RWPE1 (cell line): ENCODE data around the gene SFRP2.

Experiments used
- CTCF ChIA-PET: fragments of 350-600 bp; sonication (Branson Sonifier 250); formaldehyde crosslinking; extraction: SDS; loops from one replicate; lab custom pipeline; 2021; lab: Yijun Ruan, JAX
- POLR2A ChIA-PET: fragments of 400-600 bp; formaldehyde crosslinking; extraction: SDS; loops from one replicate; lab custom pipeline; 2020; ENCODE audit warnings: antibody characterized with exemption; ENCODE audit not compliant: low non-redundant PET; lab: Yijun Ruan, JAX
- DNase-seq: peaks from one replicate; pipeline ENCODE4 v3.0.0; 2012; ENCODE audit warnings: low spot score
- H3K27ac ChIP-seq: fragments of 450-650 bp; 2 replicates; pipeline ENCODE4 v1.5.1; 2017
- CTCF ChIP-seq: fragments of 450-650 bp; conservative IDR thresholded peaks from 2 replicates; pipeline ENCODE4 v1.5.1; 2017; ENCODE audit warnings: low read depth, mild to moderate bottlenecking

The SFRP2 gene, protein sequence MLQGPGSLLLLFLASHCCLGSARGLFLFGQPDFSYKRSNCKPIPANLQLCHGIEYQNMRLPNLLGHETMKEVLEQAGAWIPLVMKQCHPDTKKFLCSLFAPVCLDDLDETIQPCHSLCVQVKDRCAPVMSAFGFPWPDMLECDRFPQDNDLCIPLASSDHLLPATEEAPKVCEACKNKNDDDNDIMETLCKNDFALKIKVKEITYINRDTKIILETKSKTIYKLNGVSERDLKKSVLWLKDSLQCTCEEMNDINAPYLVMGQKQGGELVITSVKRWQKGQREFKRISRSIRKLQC

DNA sequence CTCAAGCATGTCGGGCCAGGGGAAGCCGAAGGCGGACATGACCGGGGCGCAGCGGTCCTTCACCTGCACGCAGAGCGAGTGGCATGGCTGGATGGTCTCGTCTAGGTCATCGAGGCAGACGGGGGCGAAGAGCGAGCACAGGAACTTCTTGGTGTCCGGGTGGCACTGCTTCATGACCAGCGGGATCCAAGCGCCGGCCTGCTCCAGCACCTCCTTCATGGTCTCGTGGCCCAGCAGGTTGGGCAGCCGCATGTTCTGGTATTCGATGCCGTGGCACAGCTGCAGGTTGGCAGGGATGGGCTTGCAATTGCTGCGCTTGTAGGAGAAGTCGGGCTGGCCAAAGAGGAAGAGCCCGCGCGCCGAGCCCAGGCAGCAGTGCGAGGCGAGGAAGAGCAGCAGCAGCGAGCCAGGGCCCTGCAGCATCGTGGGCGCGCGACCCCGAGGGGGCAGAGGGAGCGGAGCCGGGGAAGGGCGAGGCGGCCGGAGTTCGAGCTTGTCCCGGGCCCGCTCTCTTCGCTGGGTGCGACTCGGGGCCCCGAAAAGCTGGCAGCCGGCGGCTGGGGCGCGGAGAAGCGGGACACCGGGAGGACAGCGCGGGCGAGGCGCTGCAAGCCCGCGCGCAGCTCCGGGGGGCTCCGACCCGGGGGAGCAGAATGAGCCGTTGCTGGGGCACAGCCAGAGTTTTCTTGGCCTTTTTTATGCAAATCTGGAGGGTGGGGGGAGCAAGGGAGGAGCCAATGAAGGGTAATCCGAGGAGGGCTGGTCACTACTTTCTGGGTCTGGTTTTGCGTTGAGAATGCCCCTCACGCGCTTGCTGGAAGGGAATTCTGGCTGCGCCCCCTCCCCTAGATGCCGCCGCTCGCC, at the start of gene SFRP2:
Gene SFRP2, minus strand, starts transcription at position 671 of the 864 bp plus-strand sequence. Its CDS starts 248 bp downstream, at position 423.
- no peak within 1 kb of the TSS for H3K27ac ChIP-seq
- POLR2A ChIA-PET: no interaction called here
- CTCF ChIA-PET: no interaction called here
- no peak for TF ChIP-seq CTCF
- no peak for DNase-seq

DNA sequence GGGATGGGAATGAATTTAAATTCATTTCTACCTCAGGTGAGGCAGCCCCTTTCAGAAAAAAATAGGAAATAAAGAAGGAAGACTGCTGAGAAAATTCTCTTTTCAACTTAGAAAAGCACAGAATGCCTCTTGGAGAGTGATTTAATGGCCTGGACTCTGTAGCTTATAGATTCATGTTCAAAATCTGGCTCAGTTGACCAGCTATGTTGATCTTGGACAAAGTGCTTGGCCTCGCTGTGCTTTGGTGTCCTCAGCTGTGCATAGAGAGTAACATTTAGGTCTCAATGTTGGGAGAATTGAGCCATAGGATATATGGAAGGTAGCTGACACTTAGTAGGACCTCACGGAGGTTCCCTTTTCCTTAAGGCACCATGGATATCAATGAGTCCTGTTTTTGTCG, 49.7 kb upstream of the SFRP2 start:
- H3K27ac ChIP-seq: no peak overlapping the region
- no peak for DNase-seq
- ChIA-PET POLR2A (no interaction called here), CTCF (interaction anchor here (0.7 kb wide), 1 partner anchor 1632 kb away, joined by 3 read pairs; no protein-coding TSS in a partner anchor)
- no peak for TF ChIP-seq CTCF

DNA sequence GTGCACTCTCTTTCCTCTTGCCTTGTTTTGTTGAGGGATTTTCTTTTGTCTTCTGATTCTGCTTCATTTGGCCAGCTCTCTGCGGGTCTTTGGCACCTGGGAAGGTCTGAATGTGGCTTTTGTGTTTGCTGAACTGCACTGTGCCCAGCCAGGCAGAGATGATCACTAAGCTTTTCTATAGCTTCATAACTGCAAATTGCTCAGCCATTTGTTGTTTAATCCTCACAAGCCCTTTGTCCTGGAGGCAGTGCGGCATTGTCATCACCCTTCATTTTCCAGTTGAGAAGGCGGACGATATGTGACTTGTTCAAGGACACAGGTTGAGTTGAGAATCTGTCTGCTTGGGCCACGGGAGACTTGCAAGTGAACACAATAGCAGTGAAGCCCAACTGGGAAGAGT, 46.0 kb upstream of the SFRP2 start:
- H3K27ac ChIP-seq: no peak overlapping the region
- POLR2A ChIA-PET: no interaction called here
- no peak for DNase-seq
- CTCF ChIA-PET: no interaction called here
- TF ChIP-seq CTCF: no peak

- TF ChIP-seq CTCF: no peak
- DNase-seq: no peak
- ChIA-PET POLR2A (no interaction called here), CTCF (no interaction called here)
- no peak overlapping the region for H3K27ac ChIP-seq
These were observed 43.9 kb upstream of the SFRP2 start for GRCh38 chr4:153832720-153833287.

GRCh38 chr4:153832054-153832453, 43.2 kb upstream of the SFRP2 start:
- DNase-seq: no peak
- POLR2A ChIA-PET: no interaction called here
- no peak overlapping the region for H3K27ac ChIP-seq
- CTCF ChIA-PET: interaction anchor here (0.6 kb wide), 1 partner anchor 804 kb away, joined by 4 read pairs; no protein-coding TSS in a partner anchor
- no peak for TF ChIP-seq CTCF

GRCh38 chr4:153831245-153831644, 42.4 kb upstream of the SFRP2 start:
- no peak overlapping the region for H3K27ac ChIP-seq
- no peak for TF ChIP-seq CTCF
- CTCF ChIA-PET: no interaction called here
- DNase-seq: no peak
- POLR2A ChIA-PET: no interaction called here
